GM06990 (cell line): Measurements from ENCODE around the gene GGNBP2.

ENCODE experiments used
- DNase-seq: peaks from one replicate; pipeline ENCODE4 v3.0.0-alpha.2; 2011; ENCODE audit not compliant: insufficient read length; ENCODE audit errors: extremely low read depth
- H3K27me3 ChIP-seq: replicated peaks from 2 replicates; pipeline ENCODE4 v1.6.0; 2011; ENCODE audit warnings: low read length; ENCODE audit not compliant: control insufficient read depth, insufficient read depth
- H3K36me3 ChIP-seq: 2 replicates; pipeline ENCODE4 v1.5.1; 2011; ENCODE audit warnings: low read length; ENCODE audit not compliant: control insufficient read depth, insufficient read depth
- H3K4me3 ChIP-seq: replicated peaks from 2 replicates; pipeline ENCODE4 v1.5.1; 2011; ENCODE audit warnings: low read depth, mild to moderate bottlenecking, control low read depth, low read length
- CTCF ChIP-seq: IDR thresholded peaks from 2 replicates; pipeline ENCODE4 v1.5.1; 2011; ENCODE audit warnings: low read length, control low read depth, mild to moderate bottlenecking, inconsistent platforms; ENCODE audit not compliant: insufficient read depth, poor library complexity, severe bottlenecking

Gene GGNBP2

GRCh38 chr17:36631022-36631421, 86.3 kb downstream of the GGNBP2 start:
- DNase-seq = no peak
- TF ChIP-seq CTCF = no peak
- no peaks in the 10 kb centered on the region for H3K36me3 ChIP-seq
- no peak overlapping the region for H3K4me3 ChIP-seq
- no peaks in the 10 kb centered on the region; the same call in 1 of the 2 replicates for H3K27me3 ChIP-seq

GRCh38 chr17:36632916-36633771, 88.4 kb downstream of the GGNBP2 start:
- no peak for DNase-seq
- H3K4me3 ChIP-seq = no peak overlapping the region

More at GRCh38 chr17:36632916-36633771, 88.4 kb downstream of the GGNBP2 start:
- no peaks in the 10 kb centered on the region; the same call in 1 of the 2 replicates for H3K27me3 ChIP-seq
- TF ChIP-seq CTCF = no peak
- no peaks in the 10 kb centered on the region for H3K36me3 ChIP-seq
